Erythroblast (primary cell): ENCODE results near the gene LYST.

Source experiments
- GATA1 ChIP-seq: IDR thresholded peaks from 2 replicates; pipeline ENCODE4 v1.6.1; 2011; ENCODE audit warnings: low read depth, mild to moderate bottlenecking, control low read depth, low read length, moderate library complexity
- POLR2A ChIP-seq: IDR thresholded peaks from 2 replicates; pipeline ENCODE4 v1.6.1; 2011; ENCODE audit warnings: mild to moderate bottlenecking, low read length

GRCh38 chr1:235835226-235835625 is 31.5 kb downstream of the LYST start:
- TF ChIP-seq POLR2A (no peak), GATA1 (no peak)
